Bronchus fibroblast of lung (primary cell): ENCODE measurements around the gene TMEM223. TPM values are rescaled to one million over a fixed set of nuclear protein-coding genes. Genes with fewer than 3 reads are reported as not detected.

ENCODE experiments used
- total RNA-seq: library from RNA; depleted of rRNA; stranded (reverse); fragments of >200 nt; gene quantifications from 2 replicates; pipeline ENCODE4 v1.2.3, GENCODE V29; 2015

TMEM223 gene
- 40.3 and 41.2 TPM in 2 replicates for total RNA-seq

GRCh38 chr11:62791501-62792201, at the start of gene TMEM223:
Gene TMEM223 (minus strand): TSS chr11:62792006. CDS start chr11:62791994, 12 bp downstream.

GRCh38 chr11:62839050-62839945, 47.5 kb upstream of the TMEM223 start, which contains the start of gene WDR74:
Gene WDR74 (minus strand): TSS chr11:62839590. CDS start chr11:62839570, 20 bp downstream.

GRCh38 chr11:62832336-62833234, 40.8 kb upstream of the TMEM223 start, which contains the start of gene TEX54:
Gene TEX54 (minus strand): TSS chr11:62832841.

GRCh38 chr11:62831520-62832335, 39.9 kb upstream of the TMEM223 start, which contains the start of gene STX5:
Gene STX5 (minus strand): TSS chr11:62832051. CDS start chr11:62831243, 808 bp downstream.

GRCh38 chr11:62805076-62805892, 13.5 kb upstream of the TMEM223 start, which contains the start of gene NXF1:
Gene NXF1 (minus strand): TSS chr11:62805440. CDS start chr11:62805356, 84 bp downstream.

GRCh38 chr11:62787005-62787759, 4.6 kb downstream of the TMEM223 start, which contains the start of gene TMEM179B:
Gene TMEM179B (plus strand): TSS chr11:62787402. CDS start chr11:62787432, 30 bp downstream.

GRCh38 chr11:62771144-62772021, 20.4 kb downstream of the TMEM223 start, which contains the start of gene TAF6L:
Gene TAF6L (plus strand): TSS chr11:62771396. CDS start chr11:62775784, 4,388 bp downstream.

GRCh38 chr11:62753736-62754603, 37.8 kb downstream of the TMEM223 start, which contains the start of gene ZBTB3:
Gene ZBTB3 (minus strand): TSS chr11:62754160. CDS start chr11:62753664, 496 bp downstream.

Other genes starting within 250 kb of the TMEM223 start
- 205 and 218 TPM in 2 replicates for gene AHNAK, start 245.2 kb downstream of the TMEM223 start, total RNA-seq
- gene EEF1G, start 218.1 kb downstream of the TMEM223 start, total RNA-seq = 1,643 and 1,652 TPM in 2 replicates
- 8.2 and 9.8 TPM in 2 replicates for gene TUT1, start 200.5 kb downstream of the TMEM223 start, total RNA-seq
- 107 and 108 TPM in 2 replicates for gene MTA2, start 190.1 kb downstream of the TMEM223 start, total RNA-seq
- 15.3 and 21.4 TPM in 2 replicates for gene EML3, start 179.2 kb downstream of the TMEM223 start, total RNA-seq
- 1.9 and 4.7 TPM in 2 replicates for gene ROM1, start 178.7 kb downstream of the TMEM223 start, total RNA-seq
- gene B3GAT3, start 170.0 kb downstream of the TMEM223 start, total RNA-seq = 41.5 and 45.9 TPM in 2 replicates
- 203 and 209 TPM in 2 replicates for gene GANAB, start 145.4 kb downstream of the TMEM223 start, total RNA-seq
- 21.4 and 22.7 TPM in 2 replicates for gene INTS5, start 138.7 kb downstream of the TMEM223 start, total RNA-seq
- 128 and 158 TPM in 2 replicates for gene C11orf98, start 126.8 kb downstream of the TMEM223 start, total RNA-seq
- gene CSKMT, start 126.7 kb downstream of the TMEM223 start, total RNA-seq = 12.2 and 13.8 TPM in 2 replicates
- gene UQCC3, start 120.3 kb downstream of the TMEM223 start, total RNA-seq = 12.1 and 14.3 TPM in 2 replicates
- 4.9 and 9.1 TPM in 2 replicates for gene LBHD1, start 119.7 kb downstream of the TMEM223 start, total RNA-seq
- 126 and 148 TPM in 2 replicates for gene UBXN1, start 112.9 kb downstream of the TMEM223 start, total RNA-seq
- gene LRRN4CL, start 102.5 kb downstream of the TMEM223 start, total RNA-seq = 10.0 and 10.9 TPM in 2 replicates
- gene BSCL2, start 84.6 kb downstream of the TMEM223 start, total RNA-seq = 55.0 and 63.4 TPM in 2 replicates
- gene GNG3, start 84.3 kb downstream of the TMEM223 start, total RNA-seq = not detected in 2 replicates
- 6.1 and 7.0 TPM in 2 replicates for gene HNRNPUL2, start 64.5 kb downstream of the TMEM223 start, total RNA-seq
- 29.6 and 35.1 TPM in 2 replicates for gene TTC9C, start 63.5 kb downstream of the TMEM223 start, total RNA-seq
- 9.4 and 10.7 TPM in 2 replicates for gene ZBTB3, start 37.8 kb downstream of the TMEM223 start, total RNA-seq
- gene POLR2G, start 30.4 kb downstream of the TMEM223 start, total RNA-seq = 157 and 185 TPM in 2 replicates
- gene TAF6L, start 20.6 kb downstream of the TMEM223 start, total RNA-seq = 17.7 and 22.0 TPM in 2 replicates
- 57.7 and 59.3 TPM in 2 replicates for gene TMEM179B, start 4.6 kb downstream of the TMEM223 start, total RNA-seq
- 20.5 and 26.0 TPM in 2 replicates for gene NXF1, start 13.4 kb upstream of the TMEM223 start, total RNA-seq
- 43.2 and 45.8 TPM in 2 replicates for gene STX5, start 40.0 kb upstream of the TMEM223 start, total RNA-seq
- gene TEX54, start 40.8 kb upstream of the TMEM223 start, total RNA-seq = not detected in 2 replicates
- gene WDR74, start 47.6 kb upstream of the TMEM223 start, total RNA-seq = 47.9 and 56.0 TPM in 2 replicates
- gene SLC3A2, start 88.9 kb upstream of the TMEM223 start, total RNA-seq = 168 and 174 TPM in 2 replicates
- gene CHRM1, start 129.4 kb upstream of the TMEM223 start, total RNA-seq = not detected in 2 replicates
- gene SLC22A6, start 193.0 kb upstream of the TMEM223 start, total RNA-seq = not detected in 2 replicates
- not detected in 2 replicates for gene SLC22A8, start 223.8 kb upstream of the TMEM223 start, total RNA-seq